Activated CD8-positive, alpha-beta memory T cell treated with anti-CD3 and anti-CD28 coated beads, Interleukin-2, amount 50 U/mL, for 1 hour (primary cell): Measurements from ENCODE around the gene TMEM131L.
"Not testable (repeated sequence)": the region's sequence is repeated elsewhere in the genome, so short reads cannot be mapped to it uniquely, and the experiment has no call there.

Experiments used
- DNase-seq: peaks from one replicate; pipeline ENCODE4 v3.0.0-alpha.2; 2020; ENCODE audit errors: extremely low read depth

TMEM131L gene

GRCh38 chr4:153539422-153539821 is 73.3 kb downstream of the TMEM131L start:
- no peak for DNase-seq

GRCh38 chr4:153541456-153542096 is 75.4 kb downstream of the TMEM131L start:
- DNase-seq, result no peak

GRCh38 chr4:153542131-153542530 is 76.0 kb downstream of the TMEM131L start:
- DNase-seq, result no peak

GRCh38 chr4:153542834-153543233 is 76.7 kb downstream of the TMEM131L start:
- no peak for DNase-seq

GRCh38 chr4:153543351-153543750 is 77.2 kb downstream of the TMEM131L start:
- no peak for DNase-seq

GRCh38 chr4:153545822-153546221 is 79.7 kb downstream of the TMEM131L start:
- no peak for DNase-seq

- no peak for DNase-seq
These were observed 80.1 kb downstream of the TMEM131L start for GRCh38 chr4:153546280-153546679.

- DNase-seq, result no peak
These were observed 81.4 kb downstream of the TMEM131L start for GRCh38 chr4:153547520-153547919.

- DNase-seq, result not testable (repeated sequence)
These were observed 82.7 kb downstream of the TMEM131L start for GRCh38 chr4:153548907-153549306.

- DNase-seq, result no peak
These were observed 83.2 kb downstream of the TMEM131L start for GRCh38 chr4:153549405-153549804.

GRCh38 chr4:153553155-153553818 is 87.1 kb downstream of the TMEM131L start:
- DNase-seq, result no peak

GRCh38 chr4:153553819-153554170 is 87.6 kb downstream of the TMEM131L start:
- DNase-seq, result no peak

GRCh38 chr4:153555730-153556434 is 89.7 kb downstream of the TMEM131L start:
- no peak for DNase-seq

- DNase-seq, result no peak
These were observed 90.3 kb downstream of the TMEM131L start for GRCh38 chr4:153556435-153556815.

GRCh38 chr4:153560908-153561307 is 94.7 kb downstream of the TMEM131L start:
- DNase-seq, result no peak

GRCh38 chr4:153564630-153565525 is 98.7 kb downstream of the TMEM131L start:
- DNase-seq, result no peak

GRCh38 chr4:153566631-153567150 is 100.5 kb downstream of the TMEM131L start:
- no peak for DNase-seq

GRCh38 chr4:153567660-153568059 is 101.5 kb downstream of the TMEM131L start:
- DNase-seq, result not testable (repeated sequence)

- DNase-seq, result no peak
These were observed 104.2 kb downstream of the TMEM131L start for GRCh38 chr4:153570228-153570973.

- no peak for DNase-seq
These were observed 104.9 kb downstream of the TMEM131L start for GRCh38 chr4:153571006-153571545.

- DNase-seq, result no peak
These were observed 106.4 kb downstream of the TMEM131L start for GRCh38 chr4:153572609-153573008.
